Liver (tissue), 9 donors: ENCODE results near the gene ADAMTS7. TPM values are rescaled to one million over a fixed set of nuclear protein-coding genes. Genes with fewer than 3 reads are reported as not detected.
A peak's percentile ranks its signal among the peaks of the same experiment; 100 is the strongest.

Experiments used
- DNase-seq: peaks from one replicate; pipeline ENCODE4 v3.0.0-alpha.2; 2017; ENCODE audit warnings: low spot score
- H3K27ac ChIP-seq, 2 donors: one replicate each; pipeline ENCODE4 v1.7.0; 2013; ENCODE audit warnings: inconsistent platforms in 2 of 2, low read length in 2 of 2, control low read depth in 1 of 2, low read depth in 1 of 2, mild to moderate bottlenecking in 1 of 2
- H3K27me3 ChIP-seq, 4 donors: one replicate each; pipeline versions ENCODE4 v1.6.1 to v1.7.0; 2013; ENCODE audit warnings: low read length in 3 of 4, inconsistent platforms in 1 of 4, mild to moderate bottlenecking in 1 of 4, moderate library complexity in 1 of 4; ENCODE audit not compliant: control insufficient read depth in 4 of 4, insufficient read depth in 4 of 4
- H3K36me3 ChIP-seq, 4 donors: one replicate each; pipeline versions ENCODE4 v1.6.1 to v1.7.0; 2013; ENCODE audit warnings: low read length in 3 of 4, mild to moderate bottlenecking in 3 of 4, low read depth in 1 of 4, moderate library complexity in 1 of 4; ENCODE audit not compliant: control insufficient read depth in 4 of 4, insufficient read depth in 3 of 4
- H3K4me1 ChIP-seq, 4 donors: one replicate each; pipeline versions ENCODE4 v1.6.1 to v1.7.0; 2013; ENCODE audit warnings: low read length in 3 of 4, mild to moderate bottlenecking in 3 of 4, moderate library complexity in 1 of 4; ENCODE audit not compliant: control insufficient read depth in 4 of 4, insufficient read depth in 4 of 4
- H3K4me3 ChIP-seq, 3 donors: one replicate each; pipeline versions ENCODE4 v1.6.1 to v1.7.0; 2013; ENCODE audit warnings: low read length in 3 of 3, control low read depth in 1 of 3, low read depth in 1 of 3, mild to moderate bottlenecking in 1 of 3
- H3K9ac ChIP-seq, 2 donors: one replicate each; pipeline ENCODE4 v1.7.0; 2013; ENCODE audit warnings: low read length in 2 of 2, mild to moderate bottlenecking in 2 of 2, moderate library complexity in 2 of 2, control low read depth in 1 of 2, low read depth in 1 of 2
- H3K9me3 ChIP-seq, 4 donors: one replicate each; pipeline versions ENCODE4 v1.6.1 to v1.7.0; 2013; ENCODE audit warnings: low read length in 3 of 4; ENCODE audit not compliant: control insufficient read depth in 4 of 4
- EGR1 ChIP-seq, 2 donors: IDR thresholded peaks; 2 replicates each; pipeline ENCODE4 v1.6.1; 2016 to 2018; ENCODE audit warnings: antibody characterized with exemption in 2 of 2, low read depth in 2 of 2
- FOXA1 ChIP-seq: IDR thresholded peaks from 2 replicates; pipeline ENCODE4 v1.6.1; 2016; ENCODE audit warnings: antibody characterized with exemption
- FOXA2 ChIP-seq: IDR thresholded peaks from 2 replicates; pipeline ENCODE4 v1.6.1; 2016; ENCODE audit warnings: antibody characterized with exemption
- HNF4A ChIP-seq, 2 donors: conservative IDR thresholded peaks; 2 replicates each; pipeline ENCODE4 v1.6.1; 2016; ENCODE audit warnings: antibody characterized with exemption in 2 of 2, mild to moderate bottlenecking in 2 of 2
- HNF4G ChIP-seq: IDR thresholded peaks from 2 replicates; pipeline ENCODE4 v1.6.1; 2016; ENCODE audit warnings: antibody characterized with exemption
- JUND ChIP-seq, 2 donors: IDR thresholded peaks; 2 replicates each; pipeline ENCODE4 v1.6.1; 2016; ENCODE audit warnings: antibody characterized with exemption in 2 of 2
- MAX ChIP-seq: IDR thresholded peaks from 2 replicates; pipeline ENCODE4 v1.6.1; 2016; ENCODE audit warnings: antibody characterized with exemption
- NR2F2 ChIP-seq: IDR thresholded peaks from 2 replicates; pipeline ENCODE4 v1.6.1; 2016; ENCODE audit warnings: antibody characterized with exemption
- RXRA ChIP-seq, 2 donors: IDR thresholded peaks; 2 replicates each; pipeline ENCODE4 v1.6.1; 2017 to 2018; ENCODE audit warnings: antibody characterized with exemption in 2 of 2, mild to moderate bottlenecking in 1 of 2
- SP1 ChIP-seq: IDR thresholded peaks from 2 replicates; pipeline ENCODE4 v1.6.1; 2018; ENCODE audit warnings: antibody characterized with exemption, mild to moderate bottlenecking
- YY1 ChIP-seq: IDR thresholded peaks from 2 replicates; pipeline ENCODE4 v1.6.1; 2016; ENCODE audit warnings: antibody characterized with exemption, mild to moderate bottlenecking
- WGBS: extraction: QIAGEN DNeasy Blood & Tissue Kit; methylation state at CpG from one replicate; pipeline ENCODE4 v1.1.7; 2013; 5-methylcytosine and 5-hydroxymethylcytosine counted together
- polyA plus RNA-seq, 2 donors: library from polyadenylated mRNA; stranded (reverse) in 1 of 2; unstranded in 1 of 2; fragments of 200-250 nt in 1 of 2; fragments of >200 nt in 1 of 2; fragmentation: Nextera tagmentation in 1 of 2; extraction: Ambion mirVana in 1 of 2; gene quantifications; one replicate each; pipeline versions ENCODE4 v1.2.1 to v1.2.3, GENCODE V29; 2013 to 2015
- total RNA-seq, 2 donors: library from RNA; depleted of rRNA; stranded (reverse); fragments of >200 nt; gene quantifications; one replicate each; pipeline ENCODE4 v1.2.3, GENCODE V29; 2014
- TF ChIP-seq, protein P1 (sequence below): fragments of 150-350 bp; IDR thresholded peaks from 2 replicates; pipeline ENCODE4 v1.5.1; 2017; ENCODE audit warnings: improper control_type of control experiment, low read depth, low read length; ENCODE audit not compliant: missing input control
- donor health status: healthy.
- donor health status: healthy.
- donor health status: healthy.
- donor health status: healthy.
- donor health status: healthy.

ADAMTS7 gene
- total and polyA plus RNA-seq, 4 donors = 0.13 to 2.4 (median 1.3) TPM

DNA sequence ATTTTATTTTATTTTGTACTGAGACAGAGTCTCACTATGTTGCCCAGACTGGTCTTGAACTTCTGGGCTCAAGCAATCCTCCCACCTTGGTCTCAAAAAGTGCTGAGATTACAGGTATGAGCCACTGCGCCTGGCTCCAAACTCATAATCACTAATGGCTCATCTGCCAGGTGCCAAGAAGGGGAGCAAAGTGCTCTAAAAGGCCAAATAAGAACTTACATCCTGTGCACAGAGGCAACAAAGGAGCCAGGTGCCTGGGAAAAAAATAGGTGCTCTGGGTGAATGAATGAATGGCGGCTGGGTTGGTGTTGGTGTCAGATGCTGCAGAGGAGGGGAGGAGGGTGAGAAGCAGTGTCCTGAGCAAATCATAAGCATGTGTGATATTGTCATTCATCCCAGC lies 25.9 kb upstream of the ADAMTS7 start:
- H3K36me3 ChIP-seq = no peaks in the 10 kb centered on the region
- H3K4me3 ChIP-seq = no peak overlapping the region
- H3K9ac ChIP-seq = no peak overlapping the region
- WGBS = 89% methylated on average over 2 of the region's 2 CpGs
- no peak for TF ChIP-seq HNF4A (conservative IDR thresholded peaks at IDR 0.05)
- no peak for TF ChIP-seq RXRA (IDR thresholded peaks at IDR 0.05)
- no peak for TF ChIP-seq NR2F2
- H3K4me1 ChIP-seq = no peaks in the 10 kb centered on the region
- no peaks in the 10 kb centered on the region for H3K27me3 ChIP-seq
- no peaks in the 10 kb centered on the region for H3K9me3 ChIP-seq
- no peak overlapping the region for H3K27ac ChIP-seq
- DNase-seq = no peak

DNA sequence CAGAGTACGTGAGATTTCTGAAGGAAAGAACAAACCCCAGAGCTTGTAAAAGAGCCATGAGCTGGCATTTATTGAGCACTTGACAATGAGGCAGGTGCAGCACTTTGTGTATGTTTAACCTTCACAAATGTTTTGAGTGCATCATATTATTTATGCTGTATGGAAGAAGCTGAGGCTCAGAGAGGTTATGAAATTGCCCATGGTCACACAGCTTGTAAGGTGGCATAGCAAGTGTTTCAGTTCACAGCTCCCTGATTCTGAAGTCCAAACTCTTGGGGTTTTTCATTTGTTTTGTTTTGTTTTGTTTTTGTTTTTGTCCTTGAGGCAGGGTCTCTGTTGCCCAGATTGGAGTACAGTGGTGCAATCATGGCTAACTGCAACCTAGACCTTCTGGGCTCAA lies 25.1 kb upstream of the ADAMTS7 start:
- no peak overlapping the region for H3K4me3 ChIP-seq
- no peaks in the 10 kb centered on the region for H3K9me3 ChIP-seq
- TF ChIP-seq FOXA1 = no peak
- TF ChIP-seq SP1 = no peak
- no peak for TF ChIP-seq HNF4G
- TF ChIP-seq YY1 = no peak
- TF ChIP-seq EGR1 (IDR thresholded peaks at IDR 0.05; ENCODE audit: low read depth in 2 of 2) = no peak
- no peak for TF ChIP-seq FOXA2
- TF ChIP-seq, protein P1, sequence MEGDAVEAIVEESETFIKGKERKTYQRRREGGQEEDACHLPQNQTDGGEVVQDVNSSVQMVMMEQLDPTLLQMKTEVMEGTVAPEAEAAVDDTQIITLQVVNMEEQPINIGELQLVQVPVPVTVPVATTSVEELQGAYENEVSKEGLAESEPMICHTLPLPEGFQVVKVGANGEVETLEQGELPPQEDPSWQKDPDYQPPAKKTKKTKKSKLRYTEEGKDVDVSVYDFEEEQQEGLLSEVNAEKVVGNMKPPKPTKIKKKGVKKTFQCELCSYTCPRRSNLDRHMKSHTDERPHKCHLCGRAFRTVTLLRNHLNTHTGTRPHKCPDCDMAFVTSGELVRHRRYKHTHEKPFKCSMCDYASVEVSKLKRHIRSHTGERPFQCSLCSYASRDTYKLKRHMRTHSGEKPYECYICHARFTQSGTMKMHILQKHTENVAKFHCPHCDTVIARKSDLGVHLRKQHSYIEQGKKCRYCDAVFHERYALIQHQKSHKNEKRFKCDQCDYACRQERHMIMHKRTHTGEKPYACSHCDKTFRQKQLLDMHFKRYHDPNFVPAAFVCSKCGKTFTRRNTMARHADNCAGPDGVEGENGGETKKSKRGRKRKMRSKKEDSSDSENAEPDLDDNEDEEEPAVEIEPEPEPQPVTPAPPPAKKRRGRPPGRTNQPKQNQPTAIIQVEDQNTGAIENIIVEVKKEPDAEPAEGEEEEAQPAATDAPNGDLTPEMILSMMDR = no peak
- H3K4me1 ChIP-seq = no peaks in the 10 kb centered on the region
- no peak for DNase-seq
- no peak overlapping the region for H3K27ac ChIP-seq
- WGBS = 93% methylated on average over 1 of the region's 1 CpG
- H3K27me3 ChIP-seq = no peaks in the 10 kb centered on the region
- no peak overlapping the region for H3K9ac ChIP-seq
- no peaks in the 10 kb centered on the region for H3K36me3 ChIP-seq

- 68% methylated on average over 73 of the region's 73 CpGs for WGBS
- DNase-seq = no peak
- Histone ChIP-seq H3K27me3 (no peaks in the 10 kb centered on the region), H3K4me3 (peak overlapping the region in 1 of 3 donors; percentile 22), H3K9me3 (no peaks in the 10 kb centered on the region), H3K36me3 (no peaks in the 10 kb centered on the region), H3K27ac (no peak overlapping the region), H3K4me1 (peaks cover 0 to 2% (median 0%) of the 10 kb centered on the region in 4 donors), H3K9ac (no peak overlapping the region)
- TF ChIP-seq YY1 (no peak), MAX (no peak), JUND (IDR thresholded peaks at IDR 0.05) (no peak)
Observed at GRCh38 chr15:78831229-78832207, 20.3 kb upstream of the ADAMTS7 start.
